PFSK-1 (cell line): Measurements from ENCODE around the gene OR5K3.

ENCODE experiments used
- FOXP2 ChIP-seq: optimal IDR thresholded peaks from 2 replicates; pipeline ENCODE3; 2011; ENCODE audit warnings: borderline replicate concordance, control low read depth, inconsistent platforms; ENCODE audit not compliant: insufficient read depth; ENCODE audit errors: extremely low read length, extremely low read depth
- POLR2AphosphoS5 ChIP-seq: IDR thresholded peaks from 2 replicates; pipeline ENCODE4 v1.6.1; 2012; ENCODE audit warnings: low read depth, mild to moderate bottlenecking, control low read depth, low read length, moderate library complexity
- REST ChIP-seq, 2 experiments: IDR thresholded peaks; 2 replicates each; pipeline versions ENCODE4 v1.6.1 to v1.8.0; 2011 to 2012; ENCODE audit warnings: low read depth in 2 of 2, low read length in 2 of 2, control low read depth in 1 of 2, inconsistent platforms in 1 of 2, mild to moderate bottlenecking in 1 of 2, moderate library complexity in 1 of 2; ENCODE audit not compliant: insufficient read depth in 1 of 2
- SIN3A ChIP-seq: IDR thresholded peaks from 2 replicates; pipeline ENCODE4 v1.6.1; 2012; ENCODE audit warnings: mild to moderate bottlenecking, low read length, moderate library complexity, borderline replicate concordance; ENCODE audit not compliant: insufficient read depth
- TAF1 ChIP-seq: IDR thresholded peaks from 2 replicates; pipeline ENCODE4 v1.6.1; 2012; ENCODE audit warnings: low read length, control low read depth, borderline replicate concordance; ENCODE audit not compliant: insufficient read depth

Gene OR5K3

GRCh38 chr3:98367464-98368246 lies 22.8 kb upstream of the OR5K3 start:
- TF ChIP-seq REST (IDR thresholded peaks at IDR 0.05; ENCODE audit: insufficient read depth in 1 of 2, low read depth in 2 of 2, low read length in 2 of 2) (no peak), POLR2AphosphoS5 (no peak), FOXP2 (no peak), TAF1 (no peak), SIN3A (no peak)

- TF ChIP-seq POLR2AphosphoS5: no peak
- no peak for TF ChIP-seq TAF1
- no peak for TF ChIP-seq FOXP2
- no peak for TF ChIP-seq SIN3A
- TF ChIP-seq REST (IDR thresholded peaks at IDR 0.05; ENCODE audit: insufficient read depth in 1 of 2, low read depth in 2 of 2, low read length in 2 of 2): no peak
Measured at GRCh38 chr3:98371186-98371585, 19.3 kb upstream of the OR5K3 start.

- TF ChIP-seq POLR2AphosphoS5 (no peak), SIN3A (no peak), REST (IDR thresholded peaks at IDR 0.05; ENCODE audit: insufficient read depth in 1 of 2, low read depth in 2 of 2, low read length in 2 of 2) (no peak), FOXP2 (no peak), TAF1 (no peak)
Measured at GRCh38 chr3:98371853-98372252, 18.6 kb upstream of the OR5K3 start.

- TF ChIP-seq POLR2AphosphoS5 (no peak), FOXP2 (no peak), REST (IDR thresholded peaks at IDR 0.05; ENCODE audit: insufficient read depth in 1 of 2, low read depth in 2 of 2, low read length in 2 of 2) (no peak), TAF1 (no peak), SIN3A (no peak)
Measured at GRCh38 chr3:98372445-98372844, 18.0 kb upstream of the OR5K3 start.
